Caco-2 (cell line): ENCODE data around the gene CASP9. TPM values are rescaled to one million over a fixed set of nuclear protein-coding genes. Genes with fewer than 3 reads are reported as not detected.

Experiments
- BruUV-seq: library from RNA; stranded (reverse); fragments of 400-500 nt; replicated peaks from 2 replicates; lab custom pipeline; 2021; lab: Mats Ljungman, UMichigan
- CTCF ChIA-PET: fragments of 300-600 bp; sonication (Branson Sonifier 250); formaldehyde crosslinking; loops from one replicate; lab custom pipeline; 2022; ENCODE audit warnings: antibody characterized with exemption; lab: Charles Lee
- POLR2A ChIA-PET: fragments of 300-600 bp; sonication (Branson Sonifier 250); formaldehyde crosslinking; loops from one replicate; lab custom pipeline; 2022; ENCODE audit warnings: antibody characterized with exemption; lab: Charles Lee
- DNase-seq, 2 experiments: peaks; one replicate each; pipeline versions ENCODE4 v3.0.0 to v3.0.0-alpha.2; 2020 to 2022
- H3K27me3 ChIP-seq: replicated peaks from 2 replicates; pipeline ENCODE4 v1.6.0; 2011; ENCODE audit warnings: low read length; ENCODE audit not compliant: control insufficient read depth, insufficient read depth
- H3K36me3 ChIP-seq: 2 replicates; pipeline ENCODE4 v1.5.1; 2011; ENCODE audit warnings: low read length; ENCODE audit not compliant: control insufficient read depth, insufficient read depth
- H3K4me1 ChIP-seq: fragments of 250-450 bp; sonication (Bioruptor Pico); 2 replicates; pipeline ENCODE4 v1.5.1; 2020; ENCODE audit warnings: mild to moderate bottlenecking
- H3K4me3 ChIP-seq: 2 replicates; pipeline ENCODE4 v1.5.1; 2011; ENCODE audit warnings: low read depth, mild to moderate bottlenecking, control low read depth, low read length
- H3K9me3 ChIP-seq: fragments of 250-450 bp; sonication (Bioruptor Pico); 2 replicates; pipeline ENCODE4 v1.5.1; 2020; ENCODE audit warnings: mild to moderate bottlenecking, moderate library complexity
- H3K27ac Mint-ChIP-seq: one replicate; pipeline ENCODE4 v1.8.0; 2022; ENCODE audit warnings: mixed read lengths; ENCODE audit not compliant: unreplicated experiment
- H3K27me3 Mint-ChIP-seq: one replicate; pipeline ENCODE4 v1.8.0; 2022; ENCODE audit warnings: mixed read lengths; ENCODE audit not compliant: insufficient read depth, unreplicated experiment
- H3K36me3 Mint-ChIP-seq: one replicate; pipeline ENCODE4 v1.8.0; 2022; ENCODE audit warnings: mild to moderate bottlenecking, mixed read lengths; ENCODE audit not compliant: insufficient read depth, unreplicated experiment
- H3K4me1 Mint-ChIP-seq: one replicate; pipeline ENCODE4 v1.8.0; 2022; ENCODE audit warnings: low read depth, mixed read lengths; ENCODE audit not compliant: unreplicated experiment
- H3K4me3 Mint-ChIP-seq: one replicate; pipeline ENCODE4 v1.8.0; 2022; ENCODE audit warnings: mild to moderate bottlenecking, moderate library complexity, mixed read lengths; ENCODE audit not compliant: unreplicated experiment
- H3K9me3 Mint-ChIP-seq: one replicate; pipeline ENCODE4 v1.8.0; 2022; ENCODE audit warnings: mixed read lengths; ENCODE audit not compliant: unreplicated experiment
- CTCF ChIP-seq, 2 experiments: fragments of 200-600 bp in 1 of 2; IDR thresholded peaks; 1 replicate in 1 of 2; 2 replicates in 1 of 2; pipeline versions ENCODE4 v1.5.1 to v1.8.0; 2011 to 2022; ENCODE audit warnings: antibody characterized with exemption in 1 of 2, control low read depth in 1 of 2, inconsistent platforms in 1 of 2, low read depth in 1 of 2, low read length in 1 of 2, mild to moderate bottlenecking in 1 of 2, moderate library complexity in 1 of 2; ENCODE audit not compliant: insufficient read depth in 1 of 2, severe bottlenecking in 1 of 2, unreplicated experiment in 1 of 2
- intact Hi-C: fragments of 100-400 bp; cut with micrococcal nuclease; formaldehyde crosslinking; loops from one replicate; pipeline ENCODE4 v1.10.0; 2022; ENCODE audit not compliant: unreplicated experiment
- total RNA-seq: library from RNA; stranded (reverse); gene quantifications from 2 replicates; pipeline ENCODE4 v1.2.3, GENCODE V29; 2022

Gene CASP9
- total RNA-seq, 1 experiment from 2014 or later, result 9.9 TPM

- Mint-ChIP-seq H3K4me3 (no peak overlapping the region), H3K4me1 (peaks cover 8% of the 10 kb centered on the region), H3K9me3 (no peaks in the 10 kb centered on the region), H3K27ac (no peak overlapping the region), H3K27me3 (no peaks in the 10 kb centered on the region), H3K36me3 (peaks cover 21% of the 10 kb centered on the region)
- ChIA-PET POLR2A (no interaction called here), CTCF (no interaction called here)
- no peaks in the 10 kb centered on the region for H3K27me3 ChIP-seq
- H3K36me3 ChIP-seq, result no peaks in the 10 kb centered on the region; the same call in 1 of the 2 replicates
- BruUV-seq, result no TSS peak
- no peak for DNase-seq
- no peaks in the 10 kb centered on the region for H3K4me1 ChIP-seq
- TF ChIP-seq CTCF (IDR thresholded peaks at IDR 0.05; ENCODE audit: insufficient read depth in 1 of 2, low read depth in 1 of 2, low read length in 1 of 2, severe bottlenecking in 1 of 2, unreplicated experiment in 1 of 2), result no peak
- intact Hi-C loops, result no loop called here
- no peaks in the 10 kb centered on the region for H3K9me3 ChIP-seq
- no peak overlapping the region for H3K4me3 ChIP-seq
These were observed 16.2 kb upstream of the CASP9 start for GRCh38 chr1:15540186-15540585.

GRCh38 chr1:15538771-15539170 lies 14.8 kb upstream of the CASP9 start:
- Histone ChIP-seq H3K36me3 (no peaks in the 10 kb centered on the region; the same call in 1 of the 2 replicates), H3K4me3 (no peak overlapping the region), H3K27me3 (no peaks in the 10 kb centered on the region), H3K4me1 (no peaks in the 10 kb centered on the region), H3K9me3 (no peaks in the 10 kb centered on the region)
- peaks cover 8% of the 10 kb centered on the region for H3K4me1 Mint-ChIP-seq
- H3K9me3 Mint-ChIP-seq, result no peaks in the 10 kb centered on the region
- no peak for DNase-seq
- peaks cover 21% of the 10 kb centered on the region for H3K36me3 Mint-ChIP-seq
- TF ChIP-seq CTCF (IDR thresholded peaks at IDR 0.05; ENCODE audit: insufficient read depth in 1 of 2, low read depth in 1 of 2, low read length in 1 of 2, severe bottlenecking in 1 of 2, unreplicated experiment in 1 of 2), result no peak
- CTCF ChIA-PET, result no interaction called here
- H3K27me3 Mint-ChIP-seq, result no peaks in the 10 kb centered on the region
- POLR2A ChIA-PET, result no interaction called here
- H3K27ac Mint-ChIP-seq, result no peak overlapping the region
- no peak overlapping the region for H3K4me3 Mint-ChIP-seq
- no TSS peak for BruUV-seq
- intact Hi-C loops, result no loop called here

- ChIA-PET CTCF (no interaction called here), POLR2A (no interaction called here)
- DNase-seq, result no peak
- Mint-ChIP-seq H3K27ac (no peak overlapping the region), H3K36me3 (peaks cover 14% of the 10 kb centered on the region), H3K4me3 (no peak overlapping the region), H3K4me1 (no peaks in the 10 kb centered on the region), H3K9me3 (no peaks in the 10 kb centered on the region), H3K27me3 (no peaks in the 10 kb centered on the region)
- BruUV-seq, result no TSS peak
- H3K27me3 ChIP-seq, result no peaks in the 10 kb centered on the region
- H3K4me1 ChIP-seq, result no peaks in the 10 kb centered on the region; the same call in 1 of the 2 replicates
- no peak for TF ChIP-seq CTCF (IDR thresholded peaks at IDR 0.05; ENCODE audit: insufficient read depth in 1 of 2, low read depth in 1 of 2, low read length in 1 of 2, severe bottlenecking in 1 of 2, unreplicated experiment in 1 of 2)
- H3K9me3 ChIP-seq, result no peaks in the 10 kb centered on the region
- H3K4me3 ChIP-seq, result no peak overlapping the region
- intact Hi-C loops, result no loop called here
- H3K36me3 ChIP-seq, result no peaks in the 10 kb centered on the region; the same call in 1 of the 2 replicates
These were observed 7.7 kb upstream of the CASP9 start for GRCh38 chr1:15531682-15532081.
